Fibroblast of villous mesenchyme (primary cell): ENCODE results near the gene PLEKHG4B. TPM values are rescaled to one million over a fixed set of nuclear protein-coding genes. Genes with fewer than 3 reads are reported as not detected.

ENCODE experiments used
- DNase-seq: peaks from one replicate; pipeline ENCODE4 v3.0.0-alpha.2; 2010; ENCODE audit warnings: low read depth
- H3K4me3 ChIP-seq: 2 replicates; pipeline ENCODE4 v1.5.1; 2011; ENCODE audit warnings: low read depth, mild to moderate bottlenecking, low read length
- total RNA-seq: library from RNA; depleted of rRNA; stranded (reverse); fragments of >200 nt; gene quantifications from 2 replicates; pipeline ENCODE4 v1.2.3, GENCODE V29; 2012
- TF ChIP-seq, protein P1 (sequence below): IDR thresholded peaks from 2 replicates; pipeline ENCODE4 v1.5.1; 2012; ENCODE audit warnings: low read depth, mild to moderate bottlenecking, low read length; ENCODE audit not compliant: insufficient read depth

The PLEKHG4B gene
- total RNA-seq, 1 donor, result under 0.01 TPM

DNA sequence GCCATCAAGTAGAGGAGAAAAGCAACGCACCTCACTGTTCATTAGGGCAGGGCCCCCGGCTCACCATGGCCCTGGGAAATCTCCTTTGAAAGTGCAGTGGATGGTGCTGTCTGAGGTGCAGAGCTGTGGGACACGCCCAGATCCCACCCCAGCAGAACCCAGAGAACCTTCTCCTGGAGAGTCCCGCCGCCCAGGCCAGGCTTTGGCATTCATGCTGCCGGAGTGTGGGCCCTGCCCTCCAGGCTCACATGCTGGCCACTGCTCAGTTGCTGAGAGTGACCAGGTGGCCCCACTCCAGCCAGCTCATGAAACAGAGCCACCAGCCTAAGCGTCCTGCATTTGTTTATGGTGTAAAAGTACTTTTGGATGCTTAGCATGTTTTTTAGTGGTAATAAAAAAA lies 75.5 kb downstream of the PLEKHG4B start:
- TF ChIP-seq, protein P1, sequence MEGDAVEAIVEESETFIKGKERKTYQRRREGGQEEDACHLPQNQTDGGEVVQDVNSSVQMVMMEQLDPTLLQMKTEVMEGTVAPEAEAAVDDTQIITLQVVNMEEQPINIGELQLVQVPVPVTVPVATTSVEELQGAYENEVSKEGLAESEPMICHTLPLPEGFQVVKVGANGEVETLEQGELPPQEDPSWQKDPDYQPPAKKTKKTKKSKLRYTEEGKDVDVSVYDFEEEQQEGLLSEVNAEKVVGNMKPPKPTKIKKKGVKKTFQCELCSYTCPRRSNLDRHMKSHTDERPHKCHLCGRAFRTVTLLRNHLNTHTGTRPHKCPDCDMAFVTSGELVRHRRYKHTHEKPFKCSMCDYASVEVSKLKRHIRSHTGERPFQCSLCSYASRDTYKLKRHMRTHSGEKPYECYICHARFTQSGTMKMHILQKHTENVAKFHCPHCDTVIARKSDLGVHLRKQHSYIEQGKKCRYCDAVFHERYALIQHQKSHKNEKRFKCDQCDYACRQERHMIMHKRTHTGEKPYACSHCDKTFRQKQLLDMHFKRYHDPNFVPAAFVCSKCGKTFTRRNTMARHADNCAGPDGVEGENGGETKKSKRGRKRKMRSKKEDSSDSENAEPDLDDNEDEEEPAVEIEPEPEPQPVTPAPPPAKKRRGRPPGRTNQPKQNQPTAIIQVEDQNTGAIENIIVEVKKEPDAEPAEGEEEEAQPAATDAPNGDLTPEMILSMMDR, result no peak
- H3K4me3 ChIP-seq, result no peak overlapping the region
- peak; percentile 50 for DNase-seq

DNA sequence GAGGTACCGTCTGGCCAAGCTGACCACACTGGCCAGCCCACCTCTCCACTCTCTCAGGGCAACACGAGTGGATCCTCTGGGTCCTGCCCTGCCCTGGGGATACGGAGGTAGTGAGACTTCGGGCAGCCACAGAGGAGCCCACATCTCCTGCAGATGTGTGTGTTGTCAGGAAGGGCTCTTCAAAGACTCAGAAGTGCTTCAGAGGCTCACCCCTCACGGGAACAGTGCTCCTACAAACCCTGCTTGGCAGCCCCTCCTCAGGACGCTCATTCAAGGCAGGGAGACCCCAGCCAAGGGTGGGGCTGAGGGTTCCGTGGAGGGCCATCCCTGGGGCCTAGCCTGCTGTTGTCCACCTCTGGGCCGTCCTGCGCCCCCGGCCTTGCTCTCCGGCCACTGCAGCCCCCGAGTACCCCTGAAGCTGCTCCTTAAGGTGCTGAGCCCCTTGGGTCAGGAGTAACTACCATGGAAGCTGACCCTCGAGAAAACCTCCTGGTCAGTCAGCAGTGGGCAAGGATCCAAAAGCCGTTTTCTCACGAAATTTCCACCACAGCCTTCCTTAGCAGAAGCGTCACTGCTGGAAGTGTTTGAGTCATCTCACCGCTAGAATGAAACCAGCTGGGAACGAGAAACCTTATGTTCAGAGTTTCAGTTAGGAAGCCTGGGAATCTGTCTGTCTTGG lies 76.2 kb downstream of the PLEKHG4B start:
- DNase-seq, result peak; percentile 96
- TF ChIP-seq, protein P1, result no peak
- H3K4me3 ChIP-seq, result no peak overlapping the region

DNA sequence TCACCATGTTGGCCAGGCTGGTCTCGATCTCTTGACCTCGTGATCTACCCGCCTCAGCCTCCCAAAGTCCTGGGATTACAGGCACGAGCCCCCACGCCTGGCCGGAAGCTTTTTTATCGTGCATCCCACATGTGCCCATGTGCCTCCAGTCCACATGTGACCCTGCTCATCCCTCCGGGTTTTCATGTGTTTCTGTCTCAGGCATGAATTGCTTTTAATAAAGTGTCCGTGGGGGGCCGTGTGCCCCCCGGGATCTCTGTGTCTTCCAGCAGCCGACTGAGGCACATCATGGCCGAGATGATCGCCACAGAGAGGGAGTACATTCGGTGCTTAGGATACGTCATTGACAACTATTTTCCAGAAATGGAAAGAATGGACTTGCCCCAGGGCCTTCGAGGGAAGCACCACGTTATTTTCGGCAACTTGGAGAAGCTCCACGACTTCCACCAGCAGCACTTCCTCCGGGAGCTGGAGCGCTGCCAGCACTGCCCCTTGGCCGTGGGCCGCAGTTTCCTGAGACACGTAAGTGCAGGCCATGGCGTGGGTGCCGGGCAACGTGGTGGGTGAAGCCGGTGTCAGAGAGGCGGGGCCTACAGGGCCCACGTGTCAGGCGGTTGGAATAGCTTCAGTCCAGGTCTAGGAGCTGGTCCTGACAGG lies 77.2 kb downstream of the PLEKHG4B start:
- peak; percentile 72 for DNase-seq
- TF ChIP-seq, protein P1, result no peak
- no peak overlapping the region for H3K4me3 ChIP-seq

DNA sequence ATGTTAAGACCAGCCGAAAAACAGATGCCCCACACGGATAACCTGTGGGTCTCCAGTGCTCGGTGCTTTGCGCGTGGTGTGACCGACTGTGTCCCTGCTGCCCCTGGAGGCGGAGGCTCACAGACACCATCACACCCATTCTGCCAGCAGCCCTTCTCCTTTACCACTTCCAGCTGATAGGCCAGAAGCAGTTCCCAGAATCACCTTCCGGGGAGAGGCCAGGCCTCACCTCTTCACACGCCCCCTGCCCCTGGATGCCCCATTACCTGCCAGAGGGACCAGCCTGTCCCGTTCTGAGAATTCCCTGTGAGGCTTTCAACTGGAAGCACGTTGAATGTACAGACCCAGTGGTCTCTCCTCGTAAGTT lies 77.7 kb downstream of the PLEKHG4B start:
- TF ChIP-seq, protein P1, result no peak
- DNase-seq, result no peak
- H3K4me3 ChIP-seq, result no peak overlapping the region

DNA sequence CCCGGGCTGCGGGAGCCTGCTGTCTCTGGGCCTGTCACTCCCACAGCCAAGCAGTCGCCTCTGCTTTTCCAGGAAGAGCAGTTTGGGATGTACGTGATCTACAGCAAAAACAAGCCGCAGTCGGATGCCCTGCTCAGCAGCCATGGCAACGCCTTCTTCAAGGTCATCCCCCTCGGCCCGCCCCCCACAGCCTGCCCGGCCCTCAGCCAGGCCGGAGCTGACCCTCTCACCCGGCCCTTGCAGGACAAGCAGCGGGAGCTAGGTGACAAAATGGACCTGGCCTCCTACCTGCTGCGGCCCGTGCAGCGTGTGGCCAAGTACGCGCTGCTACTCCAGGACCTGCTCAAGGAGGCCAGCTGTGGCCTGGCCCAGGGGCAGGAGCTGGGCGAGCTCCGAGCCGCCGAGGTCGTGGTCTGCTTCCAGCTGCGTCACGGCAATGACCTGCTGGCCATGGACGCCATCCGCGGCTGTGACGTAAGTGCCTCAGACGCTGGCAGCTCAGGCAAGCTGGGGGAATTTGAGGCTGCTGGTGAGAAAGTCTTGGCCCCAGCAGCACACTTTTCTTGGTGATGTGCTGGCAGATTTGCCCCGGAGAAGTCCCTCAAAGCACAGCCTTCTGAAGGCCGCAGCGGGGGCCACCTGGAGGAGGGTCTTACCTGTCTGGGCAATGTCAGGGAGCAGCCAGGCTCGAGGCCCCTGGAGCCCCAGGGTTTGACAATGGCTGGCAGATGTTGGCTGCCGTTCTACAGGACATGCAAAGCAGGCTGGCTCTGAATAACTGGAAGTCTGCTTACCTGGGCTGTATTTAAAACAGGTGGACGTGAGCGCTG lies 79.2 kb downstream of the PLEKHG4B start:
- TF ChIP-seq, protein P1, result no peak
- no peak overlapping the region for H3K4me3 ChIP-seq
- no peak for DNase-seq

DNA sequence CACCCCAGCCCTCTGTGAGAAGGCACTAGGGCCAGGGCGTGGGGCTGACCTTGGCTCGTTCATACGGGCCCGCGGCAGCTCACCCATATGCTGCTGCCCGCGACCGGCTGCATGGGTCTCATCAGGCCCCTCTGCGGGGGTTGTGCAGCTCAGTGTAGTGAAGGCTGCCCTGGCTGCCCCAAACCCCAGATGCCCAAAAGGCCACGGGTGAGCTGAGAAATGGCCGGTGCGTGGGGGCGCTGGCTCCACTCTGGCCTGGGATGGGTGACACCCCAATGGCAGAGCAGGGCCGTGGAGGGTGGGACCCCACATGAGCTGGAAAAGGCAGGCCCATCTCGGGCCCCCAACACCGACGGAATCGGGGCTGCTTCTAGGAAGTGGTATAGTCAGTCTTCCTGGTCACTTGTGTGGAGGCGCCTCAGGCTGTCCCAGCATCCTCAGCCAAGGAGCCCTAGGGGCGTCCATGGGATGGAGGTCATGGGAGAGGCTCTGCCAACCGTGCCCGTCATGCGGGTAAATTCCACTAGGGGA lies 79.9 kb downstream of the PLEKHG4B start:
- no peak for DNase-seq
- TF ChIP-seq, protein P1, result no peak
- H3K4me3 ChIP-seq, result no peak overlapping the region
